Measurements from ENCODE around the gene EEF1AKMT2.

The EEF1AKMT2 gene

DNA sequence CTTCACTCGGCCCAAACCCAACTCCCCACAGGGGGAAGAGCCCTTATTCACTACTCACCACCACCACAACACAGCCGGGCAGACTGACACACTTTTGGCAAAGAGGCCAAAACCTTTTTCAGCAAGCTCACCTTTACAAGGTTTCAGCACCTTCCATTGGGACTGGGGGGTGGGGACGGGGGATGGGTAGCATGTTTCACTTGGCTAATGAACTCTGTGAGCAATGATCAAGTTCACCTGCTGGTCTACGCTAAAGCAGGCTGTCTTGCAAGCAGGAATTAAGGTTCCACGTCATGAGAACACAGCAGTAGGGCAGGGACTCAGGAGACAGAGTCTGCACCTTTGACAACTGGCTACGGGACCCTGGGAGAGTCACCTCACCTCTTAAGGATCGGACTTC is 54.5 kb downstream of the EEF1AKMT2 start:
- DNase-seq (ENCODE audit: low spot score): no peak

DNA sequence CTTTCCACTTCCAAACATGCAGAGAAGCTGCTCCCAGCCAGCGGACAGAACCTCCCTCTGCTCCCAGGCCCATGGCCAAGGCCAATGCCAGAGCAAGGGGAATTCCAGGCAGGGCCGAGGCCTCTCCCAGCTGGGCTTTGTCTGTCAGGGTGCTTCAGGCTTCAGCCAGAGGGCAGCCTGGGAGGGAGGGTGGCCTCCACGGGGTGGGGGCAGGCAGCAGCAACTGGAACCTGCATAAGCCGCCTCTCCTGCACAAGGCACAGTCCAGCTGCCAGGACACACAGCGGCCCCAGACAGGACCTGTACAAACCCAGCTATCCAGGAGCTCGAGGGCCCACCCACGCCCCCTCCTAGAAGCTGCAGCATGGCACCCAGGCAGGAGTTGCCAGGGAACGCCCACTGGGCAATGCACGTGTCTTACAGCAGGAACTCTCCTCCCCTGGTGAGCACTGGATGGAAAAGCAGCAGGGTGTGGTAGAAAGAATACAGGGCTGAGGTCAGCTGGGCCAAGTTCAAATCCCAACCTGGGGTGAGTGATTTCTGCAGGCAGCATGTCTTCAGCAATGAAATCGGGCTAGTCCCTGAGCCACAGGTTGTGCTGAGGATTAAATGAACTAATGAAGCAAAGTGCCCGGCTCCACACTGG is 55.1 kb downstream of the EEF1AKMT2 start:
- DNase-seq (ENCODE audit: low spot score): peak; percentile 68

GRCh38 chr10:124735491-124736286 is 56.0 kb downstream of the EEF1AKMT2 start:
- DNase-seq (ENCODE audit: low spot score): no peak

GRCh38 chr10:124734311-124735166 is 57.1 kb downstream of the EEF1AKMT2 start:
- no peak for DNase-seq (ENCODE audit: low spot score)

DNA sequence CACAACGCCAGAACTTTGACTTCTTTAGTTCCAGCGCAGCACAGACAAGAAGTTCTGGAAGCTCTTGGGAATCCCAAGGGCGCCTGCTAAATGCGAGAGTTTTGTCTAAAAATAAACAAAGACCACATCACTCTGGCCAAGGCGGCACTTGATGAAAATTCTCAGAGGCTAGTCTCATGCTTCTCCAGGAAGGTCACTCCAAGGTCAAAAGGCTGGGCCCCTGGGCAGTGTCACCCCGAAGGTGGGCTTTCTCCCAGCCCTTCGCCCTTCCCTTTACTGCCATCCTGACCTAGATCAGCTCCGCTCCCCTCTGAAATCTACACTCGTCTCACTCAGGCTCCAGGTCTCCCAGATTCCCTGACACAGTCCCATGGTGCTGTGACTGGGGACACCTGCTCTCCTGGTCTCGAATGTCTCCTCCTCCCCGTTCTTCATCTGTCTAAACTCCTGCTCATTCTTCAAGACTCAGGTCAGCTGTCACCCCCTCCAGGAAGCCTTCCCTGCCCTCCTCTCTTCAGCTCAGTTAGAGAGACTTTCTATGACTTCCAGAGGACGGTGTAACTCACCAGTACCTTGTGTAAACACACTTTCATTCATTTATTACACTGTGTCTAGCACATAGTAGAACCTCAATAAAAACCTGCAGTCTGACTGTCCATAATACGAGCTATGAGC is 58.0 kb downstream of the EEF1AKMT2 start:
- DNase-seq (ENCODE audit: low spot score): peak; percentile 41

DNA sequence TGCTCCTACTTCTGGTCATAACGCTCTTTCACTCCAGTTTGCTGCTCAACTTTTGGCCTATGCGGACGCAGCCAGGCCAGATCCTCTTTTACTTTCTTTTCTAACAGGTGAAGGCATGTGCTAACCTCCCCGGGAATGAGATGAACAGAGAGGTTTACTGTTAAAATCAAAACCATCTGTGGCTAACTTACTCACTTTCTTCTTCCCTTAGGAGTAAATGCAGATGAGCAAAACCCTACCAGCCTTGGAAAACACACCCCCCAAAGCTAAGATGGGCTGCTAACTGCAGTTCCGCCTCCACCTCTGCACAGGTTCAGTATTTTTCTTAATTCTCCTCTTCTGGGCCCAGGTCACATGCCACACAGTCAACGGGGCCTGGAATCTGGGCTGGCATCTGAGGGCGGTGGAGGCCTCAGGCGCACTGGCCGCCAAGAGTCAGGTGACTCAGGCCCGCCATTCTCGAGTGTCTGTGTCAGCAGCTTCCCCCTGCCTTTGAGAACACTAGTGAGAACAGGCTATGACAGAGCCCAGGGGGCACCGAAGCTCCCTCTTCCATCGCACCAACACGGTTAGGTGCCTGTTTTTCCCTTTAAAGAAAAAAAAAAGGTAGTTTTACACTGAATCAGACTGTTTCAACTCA is 58.6 kb downstream of the EEF1AKMT2 start:
- peak; percentile 81 for DNase-seq (ENCODE audit: low spot score)

DNA sequence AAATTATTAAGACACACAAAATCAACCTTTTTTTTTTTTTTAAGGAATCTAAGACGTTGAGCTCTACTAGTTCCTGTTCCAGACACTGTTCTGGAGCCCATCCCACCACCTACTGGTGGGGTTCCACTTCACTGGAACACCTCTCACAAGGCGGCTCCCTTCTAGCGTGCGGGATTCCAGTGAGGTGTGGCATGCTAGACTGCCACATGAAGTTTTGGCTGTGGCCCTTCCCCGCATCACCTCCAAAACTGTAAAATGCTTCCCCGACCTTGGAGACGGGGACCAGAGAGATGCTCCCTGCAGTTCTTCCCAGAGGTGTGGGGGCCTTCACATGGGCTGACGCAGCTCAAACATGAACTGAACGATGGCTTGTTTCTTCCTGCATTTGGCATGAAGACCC is 60.1 kb downstream of the EEF1AKMT2 start:
- no peak for DNase-seq (ENCODE audit: low spot score)

DNA sequence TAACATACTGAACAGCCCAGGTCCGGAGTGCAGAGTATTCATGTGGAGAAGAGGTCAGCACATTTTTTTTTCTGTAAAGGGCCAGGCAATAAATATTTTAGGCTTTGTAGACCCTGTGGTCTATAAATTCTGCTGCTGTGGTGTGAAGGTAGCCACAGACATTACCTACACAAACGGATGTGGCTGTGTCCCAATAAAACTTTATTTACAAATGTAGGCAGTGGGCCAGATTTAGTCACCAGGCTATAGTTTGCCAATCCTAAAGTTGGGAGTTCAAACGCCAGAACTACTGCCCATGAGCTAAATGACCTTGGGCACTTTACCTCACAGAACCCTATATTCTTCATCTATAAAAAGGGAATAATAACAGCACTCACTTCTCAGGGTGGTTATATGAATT is 60.9 kb downstream of the EEF1AKMT2 start:
- no peak for DNase-seq (ENCODE audit: low spot score)

DNA sequence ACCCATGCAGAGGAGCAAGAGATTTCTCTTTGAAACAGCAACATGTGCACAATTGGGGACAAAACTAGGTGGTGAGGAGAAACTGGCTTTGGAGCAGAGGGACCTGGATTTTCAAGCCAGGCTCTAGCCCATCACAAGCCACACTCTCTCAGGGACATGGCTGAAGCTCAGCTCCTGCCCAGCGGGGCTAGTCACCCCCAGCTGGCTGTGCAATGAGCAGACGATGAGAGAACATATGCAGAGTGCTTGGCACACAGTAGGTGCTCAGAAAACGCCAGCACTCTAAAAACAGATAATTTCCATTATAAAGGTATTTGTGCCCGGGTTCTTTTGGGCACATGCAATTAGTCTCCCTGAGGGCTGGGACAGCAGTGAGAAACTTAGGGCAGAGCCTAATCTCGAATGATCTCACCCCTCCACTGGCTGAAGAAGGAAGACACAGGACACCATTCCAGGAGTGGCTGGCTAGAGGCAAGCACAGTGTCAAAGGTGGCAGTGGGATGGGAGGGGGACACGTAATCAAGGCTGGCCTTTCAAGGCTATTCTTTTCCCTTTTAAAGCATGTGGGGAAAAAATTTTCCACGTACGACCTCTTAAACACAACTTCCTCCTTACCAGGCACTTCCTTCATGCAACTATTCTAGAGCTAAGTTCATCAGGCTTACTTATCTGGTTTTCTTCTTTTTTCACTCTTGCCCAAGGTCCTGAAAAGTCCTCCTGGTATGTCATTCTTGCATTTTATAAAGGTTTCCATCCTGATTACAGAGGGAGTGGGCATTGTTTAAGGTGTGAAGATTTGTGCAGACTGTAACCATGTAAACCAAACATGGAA is 62.6 kb downstream of the EEF1AKMT2 start:
- DNase-seq (ENCODE audit: low spot score): no peak

GRCh38 chr10:124728071-124728829 is 63.4 kb downstream of the EEF1AKMT2 start:
- DNase-seq (ENCODE audit: low spot score): no peak

DNA sequence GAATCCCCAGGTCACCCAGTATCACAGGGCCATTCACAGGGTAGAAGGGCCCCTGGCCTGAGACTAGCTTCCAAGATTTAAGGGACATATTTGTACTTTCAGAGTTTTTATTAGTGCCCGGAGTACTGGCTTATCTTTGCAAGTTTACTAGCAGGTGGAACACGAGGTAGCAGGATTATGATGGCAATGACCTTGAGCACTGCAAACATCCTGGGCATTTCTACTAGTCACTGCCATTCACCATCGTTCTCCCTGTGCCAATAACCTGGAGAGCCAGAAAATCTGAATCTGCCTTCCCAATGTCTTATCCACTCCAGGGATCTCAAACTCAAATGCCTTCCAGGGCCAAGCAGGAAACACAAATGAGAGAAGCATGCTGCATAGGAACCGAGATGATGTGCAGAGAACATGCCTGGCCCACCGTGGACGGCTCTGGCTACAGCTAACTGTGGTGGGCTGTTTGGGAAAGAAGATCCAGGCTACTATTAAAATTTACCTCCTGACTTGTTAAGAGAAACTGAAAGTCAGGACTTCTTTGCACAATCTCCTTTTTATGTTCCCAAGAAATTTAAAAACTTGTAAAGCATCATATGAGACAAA is 64.2 kb downstream of the EEF1AKMT2 start:
- no peak for DNase-seq (ENCODE audit: low spot score)

GRCh38 chr10:124725791-124726190 is 65.9 kb downstream of the EEF1AKMT2 start:
- DNase-seq (ENCODE audit: low spot score): no peak

DNA sequence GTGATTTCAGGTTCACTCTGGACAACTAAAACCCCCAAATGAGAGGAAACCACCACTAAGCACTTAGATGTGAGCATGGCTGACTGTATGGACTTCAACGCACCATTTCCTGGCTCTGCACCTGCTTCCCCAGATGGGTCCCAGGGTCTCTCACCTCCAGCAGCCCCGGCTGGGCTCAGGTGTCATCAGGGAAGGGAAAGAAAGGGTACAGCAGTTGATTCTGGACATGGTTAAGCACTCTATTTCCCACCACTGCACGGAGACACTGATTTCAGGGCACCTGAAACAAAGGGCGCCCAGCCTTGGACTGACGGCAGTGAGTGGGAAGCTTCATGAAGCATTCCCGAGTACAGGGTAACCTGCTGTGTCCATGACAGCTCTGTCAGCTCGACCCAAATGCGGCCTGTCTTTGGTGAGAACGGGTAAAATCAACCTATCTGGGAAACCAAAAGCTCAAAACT is 66.5 kb downstream of the EEF1AKMT2 start:
- no peak for DNase-seq (ENCODE audit: low spot score)

GRCh38 chr10:124724279-124725027 is 67.2 kb downstream of the EEF1AKMT2 start:
- no peak for DNase-seq (ENCODE audit: low spot score)

DNA sequence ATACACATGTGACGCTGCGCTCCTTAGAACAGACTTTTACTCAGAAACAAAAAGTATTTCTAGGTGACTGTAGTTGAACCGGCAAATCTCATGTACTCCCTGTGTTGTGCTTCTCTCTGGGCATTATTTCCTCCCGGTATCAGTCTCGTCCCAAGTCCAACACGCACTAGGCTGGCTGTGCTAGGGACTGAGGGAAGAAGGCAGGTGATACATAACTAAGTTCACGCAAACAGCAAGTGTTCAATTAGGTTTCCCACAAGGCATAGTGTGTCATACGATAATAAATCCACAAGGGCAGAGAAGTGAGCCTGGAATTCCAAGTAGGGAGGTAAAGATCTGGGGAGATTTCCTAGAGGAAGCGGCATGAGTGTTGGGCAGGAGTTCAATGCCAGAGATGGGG is 67.9 kb downstream of the EEF1AKMT2 start:
- DNase-seq (ENCODE audit: low spot score): no peak

- no peak for DNase-seq (ENCODE audit: low spot score)
Measured at GRCh38 chr10:124722798-124723783, 68.6 kb downstream of the EEF1AKMT2 start.

DNA sequence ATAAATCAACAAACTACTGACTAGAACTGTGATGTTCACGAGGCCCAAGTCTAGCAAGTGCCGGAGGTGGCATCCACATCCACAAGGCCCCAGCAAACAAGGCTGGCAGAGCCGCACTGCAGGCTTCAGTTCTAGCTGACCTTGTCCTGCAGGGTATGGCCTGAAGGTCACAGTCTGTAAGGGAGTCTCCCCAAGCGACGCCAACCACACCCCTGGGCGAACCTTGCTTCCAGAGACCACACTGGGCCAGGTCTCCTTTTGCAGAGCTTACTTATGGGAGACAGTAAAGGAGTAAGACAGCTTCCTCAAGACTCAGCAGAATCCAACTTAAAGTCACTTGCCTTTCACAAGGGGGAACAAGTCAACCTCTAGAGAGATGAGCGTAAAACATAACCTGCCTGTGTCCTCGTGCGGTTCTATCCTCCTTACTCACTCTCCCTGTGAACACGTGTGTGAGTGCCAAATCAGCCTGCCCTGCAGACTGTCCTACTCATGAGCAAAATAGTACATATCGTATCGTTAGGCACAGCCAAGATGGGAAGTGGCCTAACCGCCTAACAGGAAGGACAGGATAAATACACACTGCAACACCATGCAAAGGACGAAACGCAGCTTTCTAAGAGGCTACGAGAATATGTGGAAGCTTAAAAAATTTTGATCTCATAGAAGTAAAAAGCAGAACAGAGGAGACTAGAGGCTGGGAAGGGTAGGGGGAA is 70.2 kb downstream of the EEF1AKMT2 start:
- no peak for DNase-seq (ENCODE audit: low spot score)

Measured in hepatic stellate cell (primary cell).